HFFc6 (cell line): Measurements from ENCODE around the gene RFC4. TPM values are rescaled to one million over a fixed set of nuclear protein-coding genes. Genes with fewer than 3 reads are reported as not detected.

ENCODE experiments used
- DNase-seq: peaks from one replicate; pipeline ENCODE4 v3.0.0-alpha.2; 2018
- H3K27ac Mint-ChIP-seq: 2 replicates; pipeline ENCODE4 v1.8.0; 2020; ENCODE audit warnings: mild to moderate bottlenecking, mixed read lengths
- H3K27me3 Mint-ChIP-seq: 2 replicates; pipeline ENCODE4 v1.8.0; 2021; ENCODE audit warnings: mild to moderate bottlenecking, moderate library complexity, mixed read lengths; ENCODE audit not compliant: insufficient read depth
- H3K36me3 Mint-ChIP-seq: 2 replicates; pipeline ENCODE4 v1.8.0; 2021; ENCODE audit warnings: low read depth, mixed read lengths
- H3K4me1 Mint-ChIP-seq: 2 replicates; pipeline ENCODE4 v1.8.0; 2020; ENCODE audit warnings: low read depth, mixed read lengths
- H3K4me3 Mint-ChIP-seq: 2 replicates; pipeline ENCODE4 v1.8.0; 2020; ENCODE audit warnings: mild to moderate bottlenecking, moderate library complexity, mixed read lengths
- H3K9me3 Mint-ChIP-seq: 2 replicates; pipeline ENCODE4 v1.8.0; 2020; ENCODE audit warnings: mild to moderate bottlenecking, mixed read lengths
- total RNA-seq, 6 experiments: library from RNA; stranded (reverse); fragmentation: NEBNext Ultra II Directional; extraction: Animal tissue kit (Norgen Biotek cat#: 25700); gene quantifications; 2 replicates in 1 of 6; 3 replicates in 5 of 6; pipeline ENCODE4 v1.2.3, GENCODE V29; 2021
- TF ChIP-seq, protein P1 (sequence below): fragments of 200-600 bp; sonication (generic); IDR thresholded peaks from 2 replicates; pipeline ENCODE4 v1.5.0; 2021; ENCODE audit warnings: antibody characterized with exemption, mild to moderate bottlenecking

Gene RFC4
- total RNA-seq, 6 experiments from 2014 or later: 13.3 to 27.9 (median 25.7) TPM

GRCh38 chr3:186828340-186828739 lies 22.1 kb upstream of the RFC4 start:
- peaks cover 38% of the 10 kb centered on the region for H3K27me3 Mint-ChIP-seq

DNA sequence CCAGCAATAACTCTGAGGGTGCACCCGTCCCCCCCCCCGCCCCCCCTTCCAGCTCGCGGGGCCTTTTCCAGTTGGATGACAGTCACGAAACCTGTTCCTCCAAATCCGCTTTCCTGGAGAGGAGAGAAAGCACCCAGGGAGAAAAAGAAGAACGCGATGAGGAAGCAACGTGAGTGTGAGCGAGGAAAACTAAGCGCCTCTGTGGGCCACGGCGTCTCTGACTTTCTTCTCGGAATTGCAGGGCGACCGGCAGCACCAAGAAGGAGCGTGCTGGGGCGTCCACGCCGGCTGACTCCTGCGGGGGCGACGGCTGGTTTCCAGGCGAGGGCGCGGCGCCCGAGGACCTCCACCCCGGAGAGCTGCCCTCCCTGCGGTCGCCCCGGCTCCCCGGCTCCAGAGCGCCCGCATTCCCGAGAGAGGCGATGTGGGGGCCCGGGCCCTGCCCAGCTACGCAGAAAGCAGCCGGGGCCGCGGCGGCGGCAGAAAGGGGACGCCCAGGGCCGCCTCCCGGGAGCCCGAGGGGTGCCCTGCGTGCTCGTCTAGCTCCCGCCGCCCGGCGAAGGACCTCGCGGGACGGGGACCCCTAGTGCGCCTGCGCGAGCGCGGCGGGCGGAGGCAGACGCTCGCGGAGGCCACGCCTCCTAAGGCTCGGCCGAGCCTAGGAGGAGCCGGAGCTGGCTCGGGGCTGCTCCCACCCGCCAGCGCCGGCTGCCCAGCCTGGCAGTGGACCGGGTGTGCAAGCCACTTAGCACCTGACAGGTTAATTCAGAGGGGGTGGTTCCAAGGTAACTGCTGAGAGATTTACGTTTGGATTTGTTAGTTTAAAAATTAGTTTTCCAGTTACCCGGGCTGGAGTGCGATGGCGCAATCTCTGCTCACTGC lies 20.9 kb upstream of the RFC4 start:
- Mint-ChIP-seq H3K4me3 (peak overlapping the region; percentile 81), H3K4me1 (peaks cover 33% of the 10 kb centered on the region), H3K36me3 (no peaks in the 10 kb centered on the region), H3K27ac (no peak overlapping the region), H3K9me3 (no peaks in the 10 kb centered on the region), H3K27me3 (peaks cover 38% of the 10 kb centered on the region)
- peak; percentile 48 for DNase-seq
- TF ChIP-seq, protein P1, sequence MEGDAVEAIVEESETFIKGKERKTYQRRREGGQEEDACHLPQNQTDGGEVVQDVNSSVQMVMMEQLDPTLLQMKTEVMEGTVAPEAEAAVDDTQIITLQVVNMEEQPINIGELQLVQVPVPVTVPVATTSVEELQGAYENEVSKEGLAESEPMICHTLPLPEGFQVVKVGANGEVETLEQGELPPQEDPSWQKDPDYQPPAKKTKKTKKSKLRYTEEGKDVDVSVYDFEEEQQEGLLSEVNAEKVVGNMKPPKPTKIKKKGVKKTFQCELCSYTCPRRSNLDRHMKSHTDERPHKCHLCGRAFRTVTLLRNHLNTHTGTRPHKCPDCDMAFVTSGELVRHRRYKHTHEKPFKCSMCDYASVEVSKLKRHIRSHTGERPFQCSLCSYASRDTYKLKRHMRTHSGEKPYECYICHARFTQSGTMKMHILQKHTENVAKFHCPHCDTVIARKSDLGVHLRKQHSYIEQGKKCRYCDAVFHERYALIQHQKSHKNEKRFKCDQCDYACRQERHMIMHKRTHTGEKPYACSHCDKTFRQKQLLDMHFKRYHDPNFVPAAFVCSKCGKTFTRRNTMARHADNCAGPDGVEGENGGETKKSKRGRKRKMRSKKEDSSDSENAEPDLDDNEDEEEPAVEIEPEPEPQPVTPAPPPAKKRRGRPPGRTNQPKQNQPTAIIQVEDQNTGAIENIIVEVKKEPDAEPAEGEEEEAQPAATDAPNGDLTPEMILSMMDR: no peak

More at GRCh38 chr3:186828340-186828739, 22.1 kb upstream of the RFC4 start:
- Mint-ChIP-seq H3K4me1 (peaks cover 28% of the 10 kb centered on the region), H3K36me3 (no peaks in the 10 kb centered on the region), H3K9me3 (no peaks in the 10 kb centered on the region), H3K27ac (no peak overlapping the region), H3K4me3 (no peak overlapping the region)
- no peak for DNase-seq
- TF ChIP-seq, protein P1: no peak

- peaks cover 36% of the 10 kb centered on the region for H3K27me3 Mint-ChIP-seq
- TF ChIP-seq, protein P1: no peak
- peaks cover 40% of the 10 kb centered on the region for H3K4me1 Mint-ChIP-seq
Observed at GRCh38 chr3:186826410-186826975, 20.2 kb upstream of the RFC4 start.

DNA sequence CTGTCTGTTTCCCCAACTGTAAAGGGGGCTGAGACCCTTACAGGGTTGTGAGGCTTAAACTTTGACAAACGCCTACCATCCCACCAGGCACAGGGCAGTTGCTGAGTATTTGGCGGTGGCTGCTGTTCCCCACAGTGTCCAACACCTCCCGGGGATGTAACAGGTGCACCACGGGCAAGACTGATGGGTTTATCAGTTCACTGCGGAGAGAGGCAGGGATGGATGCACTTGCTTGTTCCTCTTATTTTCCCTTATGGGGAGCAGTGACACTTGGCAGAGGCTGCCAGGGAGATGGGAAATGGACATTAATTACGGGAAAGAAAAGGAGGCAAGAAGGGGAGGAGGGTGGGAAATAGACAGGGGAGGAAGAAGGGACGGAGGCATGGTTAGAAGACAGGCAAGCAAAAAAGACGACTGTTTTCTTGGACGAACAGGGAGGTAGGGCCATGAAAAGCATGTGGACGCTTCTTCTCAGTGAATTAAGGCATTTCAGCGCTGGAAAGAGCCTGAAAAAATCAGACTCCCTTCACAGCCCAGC lies 19.7 kb upstream of the RFC4 start:
- TF ChIP-seq, protein P1: no peak
- Mint-ChIP-seq H3K4me3 (peak overlapping the region; percentile 81), H3K4me1 (peaks cover 43% of the 10 kb centered on the region), H3K27ac (peak overlapping the region; percentile 64; the same call in 1 of the 2 replicates), H3K27me3 (peaks cover 34% of the 10 kb centered on the region), H3K36me3 (no peaks in the 10 kb centered on the region), H3K9me3 (no peaks in the 10 kb centered on the region)
- no peak for DNase-seq

More at GRCh38 chr3:186826410-186826975, 20.2 kb upstream of the RFC4 start:
- H3K27ac Mint-ChIP-seq: no peak overlapping the region; the same call in 1 of the 2 replicates
- no peak for DNase-seq
- no peaks in the 10 kb centered on the region for H3K36me3 Mint-ChIP-seq
- H3K9me3 Mint-ChIP-seq: no peaks in the 10 kb centered on the region
- peak overlapping the region; percentile 81 for H3K4me3 Mint-ChIP-seq

- DNase-seq: peak; percentile 69
- peaks cover 43% of the 10 kb centered on the region for H3K4me1 Mint-ChIP-seq
- H3K27ac Mint-ChIP-seq: peak overlapping the region; percentile 64
- H3K36me3 Mint-ChIP-seq: no peaks in the 10 kb centered on the region
- H3K9me3 Mint-ChIP-seq: no peaks in the 10 kb centered on the region
- peak overlapping the region; percentile 81 for H3K4me3 Mint-ChIP-seq
- TF ChIP-seq, protein P1: no peak
- peaks cover 29% of the 10 kb centered on the region for H3K27me3 Mint-ChIP-seq
Observed at GRCh38 chr3:186825294-186825821, 19.1 kb upstream of the RFC4 start.
